ENCODE data around the gene WBP1L.

Gene WBP1L

DNA sequence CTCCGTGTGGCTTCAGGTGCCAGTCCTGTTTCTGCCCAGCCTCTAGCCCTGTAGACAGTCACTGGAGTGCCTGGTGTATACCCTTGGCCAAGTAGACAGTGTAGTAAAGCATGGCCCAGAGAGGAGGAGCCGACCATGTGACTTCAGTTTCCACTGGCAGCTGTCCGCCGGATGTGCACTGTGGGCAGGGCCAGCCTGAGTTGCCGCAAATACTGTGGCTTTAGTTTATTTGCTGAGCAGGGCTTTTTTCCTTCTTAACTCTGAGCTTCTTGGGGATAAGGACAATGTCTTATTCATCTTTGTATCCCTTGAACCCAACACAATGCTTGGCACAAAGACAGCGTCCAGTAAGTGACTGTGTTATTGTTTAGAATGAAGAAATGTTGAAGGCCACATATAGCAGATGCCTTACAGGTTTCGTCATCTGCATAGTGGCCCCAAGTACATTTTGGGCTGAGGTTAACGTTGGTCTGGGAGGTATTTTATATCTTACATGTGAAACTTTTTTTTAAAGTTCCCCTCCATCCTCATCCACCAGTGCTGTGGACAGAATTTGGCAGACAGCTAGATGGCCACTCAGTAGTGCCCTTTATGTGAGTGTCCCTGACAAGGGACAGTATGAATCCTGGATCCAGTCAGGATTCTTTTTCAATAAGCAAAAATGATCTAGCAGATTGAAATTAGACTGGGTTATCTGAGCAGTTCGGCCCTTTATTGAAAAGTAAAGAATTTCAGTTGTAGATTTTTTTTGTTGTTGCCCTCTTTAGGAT lies 52.8 kb downstream of the WBP1L start:
- TF ChIP-seq, protein P1, sequence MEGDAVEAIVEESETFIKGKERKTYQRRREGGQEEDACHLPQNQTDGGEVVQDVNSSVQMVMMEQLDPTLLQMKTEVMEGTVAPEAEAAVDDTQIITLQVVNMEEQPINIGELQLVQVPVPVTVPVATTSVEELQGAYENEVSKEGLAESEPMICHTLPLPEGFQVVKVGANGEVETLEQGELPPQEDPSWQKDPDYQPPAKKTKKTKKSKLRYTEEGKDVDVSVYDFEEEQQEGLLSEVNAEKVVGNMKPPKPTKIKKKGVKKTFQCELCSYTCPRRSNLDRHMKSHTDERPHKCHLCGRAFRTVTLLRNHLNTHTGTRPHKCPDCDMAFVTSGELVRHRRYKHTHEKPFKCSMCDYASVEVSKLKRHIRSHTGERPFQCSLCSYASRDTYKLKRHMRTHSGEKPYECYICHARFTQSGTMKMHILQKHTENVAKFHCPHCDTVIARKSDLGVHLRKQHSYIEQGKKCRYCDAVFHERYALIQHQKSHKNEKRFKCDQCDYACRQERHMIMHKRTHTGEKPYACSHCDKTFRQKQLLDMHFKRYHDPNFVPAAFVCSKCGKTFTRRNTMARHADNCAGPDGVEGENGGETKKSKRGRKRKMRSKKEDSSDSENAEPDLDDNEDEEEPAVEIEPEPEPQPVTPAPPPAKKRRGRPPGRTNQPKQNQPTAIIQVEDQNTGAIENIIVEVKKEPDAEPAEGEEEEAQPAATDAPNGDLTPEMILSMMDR (IDR thresholded peaks at IDR 0.05; ENCODE audit: low read depth, low read length, missing control alignments), result no peak
- no peak for DNase-seq (ENCODE audit: low read depth)
- in situ Hi-C loops (cut with HindIII; ENCODE audit: low sequenced_read_pairs), result no loop called here
- no peak overlapping the region for H3K4me3 ChIP-seq (ENCODE audit: low read depth, low read length)

DNA sequence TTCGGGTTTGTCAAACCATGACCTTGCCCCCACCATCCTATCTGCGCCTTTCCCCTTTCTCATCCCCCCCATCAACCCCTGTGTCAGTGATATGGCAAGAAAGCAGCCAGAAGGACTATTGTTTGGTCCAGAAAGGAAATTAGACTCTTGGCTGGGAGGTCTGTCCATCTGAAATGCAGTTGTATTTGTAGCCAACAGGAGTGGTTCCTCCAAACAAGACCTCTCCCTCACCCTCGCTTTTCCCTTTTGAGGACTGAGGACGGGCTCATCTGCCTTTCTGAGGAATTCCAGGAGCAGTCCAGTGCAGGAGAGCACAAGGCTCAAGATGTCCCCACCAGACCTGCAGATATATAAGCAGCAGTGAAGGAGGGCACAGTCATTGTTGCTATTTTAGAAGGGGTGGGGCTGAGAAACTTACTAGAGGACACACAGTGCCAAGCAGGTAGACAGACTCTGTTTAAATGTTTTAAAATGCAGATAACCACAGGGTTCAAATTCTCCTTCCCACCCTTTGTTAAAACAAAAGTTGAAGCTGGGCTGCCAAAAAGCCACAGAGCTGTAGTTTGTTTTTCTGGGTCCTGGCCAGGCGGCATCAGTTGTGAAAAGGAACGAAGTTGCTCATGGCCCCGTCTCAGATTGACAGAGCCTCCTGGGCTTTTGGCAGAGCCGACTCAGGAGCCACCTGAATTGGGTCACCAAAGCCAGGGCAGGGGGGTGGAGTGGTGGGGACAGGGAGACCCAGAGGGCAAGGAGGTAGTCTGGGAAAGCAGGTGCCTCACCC lies 56.1 kb downstream of the WBP1L start:
- DNase-seq (ENCODE audit: low read depth), result no peak
- in situ Hi-C loops (cut with HindIII; ENCODE audit: low sequenced_read_pairs), result no loop called here
- TF ChIP-seq, protein P1 (IDR thresholded peaks at IDR 0.05; ENCODE audit: low read depth, low read length, missing control alignments), result no peak
- H3K4me3 ChIP-seq (ENCODE audit: low read depth, low read length), result no peak overlapping the region

DNA sequence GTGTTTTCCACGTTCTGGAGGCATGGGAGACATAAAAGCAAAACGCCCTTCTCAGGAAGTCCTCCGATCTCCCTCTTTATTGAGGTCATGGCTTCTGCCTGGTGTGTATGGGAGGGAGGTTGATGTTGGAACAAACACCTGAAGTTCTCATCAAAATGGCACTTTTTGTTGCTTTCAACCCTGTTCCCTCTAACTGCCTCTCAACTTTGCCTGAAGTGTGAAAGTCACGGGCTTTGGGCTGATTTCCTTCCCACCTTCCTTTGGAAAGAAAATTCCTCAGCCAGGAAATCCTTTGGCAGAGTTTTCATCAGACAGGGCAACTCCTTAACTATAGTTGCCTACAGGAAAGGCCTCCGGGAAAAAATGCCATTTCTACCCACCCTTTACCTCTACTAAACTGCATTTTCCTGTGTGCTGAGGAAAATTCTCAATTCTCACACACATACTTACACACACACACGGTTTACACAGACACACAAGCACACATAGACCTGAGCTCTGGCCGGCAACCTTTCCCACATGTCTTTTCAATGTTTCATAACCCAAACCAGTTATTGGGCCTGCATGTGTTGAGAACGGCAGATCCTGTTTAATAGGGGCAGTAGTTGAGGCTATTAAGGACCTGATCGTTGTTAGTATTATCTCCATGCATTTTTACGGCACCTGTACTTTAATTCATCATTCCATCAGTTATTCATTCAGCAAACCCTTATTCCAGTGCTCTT lies 57.0 kb downstream of the WBP1L start:
- DNase-seq (ENCODE audit: low read depth), result no peak
- in situ Hi-C loops (cut with HindIII; ENCODE audit: low sequenced_read_pairs), result no loop called here
- no peak overlapping the region for H3K4me3 ChIP-seq (ENCODE audit: low read depth, low read length)
- TF ChIP-seq, protein P1 (IDR thresholded peaks at IDR 0.05; ENCODE audit: low read depth, low read length, missing control alignments), result no peak

GRCh38 chr10:102801496-102801895 lies 57.7 kb downstream of the WBP1L start:
- TF ChIP-seq, protein P1 (IDR thresholded peaks at IDR 0.05; ENCODE audit: low read depth, low read length, missing control alignments), result no peak
- no peak for DNase-seq (ENCODE audit: low read depth)
- H3K4me3 ChIP-seq (ENCODE audit: low read depth, low read length), result no peak overlapping the region
- in situ Hi-C loops (cut with HindIII; ENCODE audit: low sequenced_read_pairs), result no loop called here

GRCh38 chr10:102801978-102802377 lies 58.2 kb downstream of the WBP1L start:
- TF ChIP-seq, protein P1 (IDR thresholded peaks at IDR 0.05; ENCODE audit: low read depth, low read length, missing control alignments), result no peak
- DNase-seq (ENCODE audit: low read depth), result no peak
- no peak overlapping the region for H3K4me3 ChIP-seq (ENCODE audit: low read depth, low read length)
- in situ Hi-C loops (cut with HindIII; ENCODE audit: low sequenced_read_pairs), result no loop called here

DNA sequence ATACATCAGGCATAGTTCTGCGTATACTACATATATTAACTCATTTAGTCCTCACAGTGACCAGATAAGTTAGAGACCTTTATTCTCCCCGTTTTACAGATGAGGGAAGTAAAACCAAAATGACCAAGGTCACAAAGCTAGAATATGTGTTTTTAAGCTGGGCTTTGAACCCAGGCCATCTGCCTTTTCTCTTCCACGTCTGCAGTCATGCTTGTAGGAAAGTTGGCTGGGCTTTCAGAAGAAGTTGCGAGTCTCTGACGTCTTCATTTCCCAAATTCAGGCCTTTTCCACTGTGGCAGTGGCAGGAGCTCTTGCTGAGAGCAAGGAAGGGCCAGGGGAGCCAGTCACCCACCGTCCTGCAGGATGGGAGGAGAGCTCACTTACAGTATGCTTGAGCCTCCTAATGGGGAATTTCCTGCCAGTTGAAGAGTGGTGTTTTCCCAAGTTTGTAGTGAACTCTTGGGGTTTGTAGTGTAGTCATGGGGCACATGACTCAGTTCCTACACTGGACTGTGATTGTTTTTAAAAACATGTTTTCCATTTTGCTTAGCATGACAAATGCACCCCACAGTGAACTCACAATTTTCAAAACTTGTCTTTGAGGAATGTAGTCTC lies 59.3 kb downstream of the WBP1L start:
- no peak overlapping the region for H3K4me3 ChIP-seq (ENCODE audit: low read depth, low read length)
- in situ Hi-C loops (cut with HindIII; ENCODE audit: low sequenced_read_pairs), result no loop called here
- TF ChIP-seq, protein P1 (IDR thresholded peaks at IDR 0.05; ENCODE audit: low read depth, low read length, missing control alignments), result no peak
- DNase-seq (ENCODE audit: low read depth), result peak; percentile 95

Data from astrocyte of the cerebellum (primary cell).